ENCODE data around the gene RBM20.
"Not testable (repeated sequence)": the region's sequence is repeated elsewhere in the genome, so short reads cannot be mapped to it uniquely, and the experiment has no call there.

Gene RBM20

DNA sequence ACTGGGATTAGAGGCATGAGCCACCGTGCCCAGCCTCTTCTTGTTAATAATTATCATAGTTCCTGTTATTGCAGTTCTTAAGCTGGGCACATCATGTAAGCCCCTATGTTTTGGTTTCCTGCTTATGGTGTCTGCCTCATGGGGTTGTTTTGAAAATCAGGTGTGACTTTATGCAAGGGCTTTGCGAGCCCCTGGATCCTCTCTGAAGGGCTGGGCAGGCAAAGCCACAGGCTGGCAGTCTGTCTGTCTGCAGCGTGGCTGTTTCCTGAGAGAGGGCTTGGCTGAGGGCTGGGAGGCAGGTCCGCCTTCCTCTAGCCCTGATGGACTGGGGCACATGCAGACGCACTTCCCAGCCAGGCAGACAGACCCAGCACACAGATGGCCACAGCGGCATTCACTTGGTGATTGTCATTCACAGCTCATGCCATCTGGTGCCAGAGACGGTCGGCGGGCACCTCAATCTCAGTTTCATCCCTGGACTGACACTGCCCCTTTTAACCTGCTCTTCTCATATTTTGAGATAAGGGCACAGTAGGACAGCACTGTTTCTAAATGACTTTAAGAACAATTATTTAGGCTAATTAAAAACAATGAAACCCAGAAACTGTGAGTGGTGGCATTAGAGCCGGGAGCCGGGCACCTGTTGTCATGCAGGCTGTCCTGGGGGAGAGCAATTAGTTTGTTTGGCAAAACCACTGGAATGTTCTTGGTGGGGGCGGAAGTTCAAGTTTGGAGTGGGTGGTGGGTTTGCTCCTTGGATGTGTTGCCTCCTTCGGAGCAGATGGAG is 35.5 kb downstream of the RBM20 start:
- DNase-seq: no peak

DNA sequence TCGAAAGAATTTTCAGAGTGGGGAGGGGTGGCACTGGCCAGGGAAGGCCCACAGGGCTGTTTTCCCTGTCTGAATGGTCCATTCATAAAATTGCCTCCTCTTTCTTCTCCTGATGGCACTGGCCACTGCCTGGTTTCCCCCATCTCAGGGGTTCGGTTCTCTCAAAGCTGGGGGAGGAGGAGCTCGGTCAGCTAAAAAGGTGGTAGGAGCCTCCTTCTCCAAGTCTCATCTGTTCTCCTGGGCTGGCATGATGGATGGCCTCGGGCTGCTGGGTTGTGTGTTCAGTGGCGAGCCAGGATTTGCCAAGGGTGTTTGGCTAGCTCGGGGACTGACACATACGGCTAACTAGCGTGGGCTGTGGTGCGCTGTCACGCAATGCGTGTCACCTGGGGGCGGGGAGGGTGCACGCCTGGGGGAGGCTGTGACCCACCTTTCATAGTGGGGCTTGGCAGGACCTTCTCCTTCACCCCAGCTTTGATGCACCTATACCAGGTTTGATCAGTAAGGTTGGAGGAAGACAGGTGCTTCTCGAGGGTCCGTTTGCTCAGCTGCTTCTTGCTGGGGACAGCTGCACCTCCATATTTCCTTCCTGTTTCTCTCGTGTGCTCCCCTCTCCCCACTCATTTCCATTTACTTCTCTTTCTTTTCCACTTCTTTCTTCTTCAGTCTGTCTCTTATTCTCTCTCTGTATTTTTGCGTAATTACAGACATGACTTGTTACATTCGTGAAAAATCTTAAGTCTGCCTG is 36.3 kb downstream of the RBM20 start:
- DNase-seq: no peak

DNA sequence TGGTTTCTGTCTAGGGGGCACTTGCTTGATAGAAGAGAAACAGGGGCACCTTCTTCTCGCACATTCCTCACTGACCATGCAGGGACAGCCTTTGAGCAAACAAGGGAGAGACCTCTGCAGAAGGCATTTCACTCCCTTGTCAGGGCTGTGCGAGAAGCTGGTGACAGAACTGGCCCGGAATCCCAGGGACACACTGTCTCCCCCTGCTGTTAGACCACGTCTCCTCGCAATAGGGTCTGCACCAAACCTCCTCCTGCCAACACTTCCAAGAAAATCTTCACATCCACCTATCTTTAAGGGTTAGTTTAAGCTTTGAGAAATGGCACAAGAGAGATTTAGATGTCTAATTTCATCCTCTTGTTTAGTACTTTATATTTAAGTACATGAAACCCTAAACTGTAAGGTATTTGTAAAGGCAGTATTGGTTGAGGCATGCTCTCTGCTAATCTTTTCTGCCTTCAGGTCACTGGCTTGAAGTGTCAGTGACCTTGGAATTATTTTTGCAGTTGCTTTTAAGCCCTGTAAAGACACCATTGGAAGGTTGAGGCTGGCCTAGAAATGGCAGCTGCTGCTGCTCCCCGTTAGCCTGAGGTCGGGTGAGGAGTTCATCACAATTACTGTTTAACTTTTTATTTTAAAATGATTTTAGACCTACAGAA is 37.0 kb downstream of the RBM20 start:
- DNase-seq: no peak

DNA sequence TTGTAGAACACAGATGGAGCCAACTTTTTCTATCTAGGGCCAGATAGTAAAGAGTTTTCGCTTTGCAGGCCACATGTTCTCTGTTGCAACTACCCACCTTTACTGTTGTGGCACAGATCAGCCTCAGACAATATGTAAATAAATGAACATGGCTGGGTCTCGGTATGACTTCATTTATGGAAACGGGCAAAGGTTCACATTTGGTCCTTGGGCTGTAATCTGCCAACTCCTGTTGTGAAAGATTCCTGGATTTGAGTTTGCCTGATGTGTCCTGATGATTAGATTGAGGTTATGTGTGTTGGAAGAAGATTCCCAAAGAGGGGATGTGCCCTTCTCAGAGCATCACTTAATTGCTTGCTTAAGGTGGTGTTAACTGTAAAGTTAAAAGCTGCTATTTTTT is 38.2 kb downstream of the RBM20 start:
- no peak for DNase-seq

DNA sequence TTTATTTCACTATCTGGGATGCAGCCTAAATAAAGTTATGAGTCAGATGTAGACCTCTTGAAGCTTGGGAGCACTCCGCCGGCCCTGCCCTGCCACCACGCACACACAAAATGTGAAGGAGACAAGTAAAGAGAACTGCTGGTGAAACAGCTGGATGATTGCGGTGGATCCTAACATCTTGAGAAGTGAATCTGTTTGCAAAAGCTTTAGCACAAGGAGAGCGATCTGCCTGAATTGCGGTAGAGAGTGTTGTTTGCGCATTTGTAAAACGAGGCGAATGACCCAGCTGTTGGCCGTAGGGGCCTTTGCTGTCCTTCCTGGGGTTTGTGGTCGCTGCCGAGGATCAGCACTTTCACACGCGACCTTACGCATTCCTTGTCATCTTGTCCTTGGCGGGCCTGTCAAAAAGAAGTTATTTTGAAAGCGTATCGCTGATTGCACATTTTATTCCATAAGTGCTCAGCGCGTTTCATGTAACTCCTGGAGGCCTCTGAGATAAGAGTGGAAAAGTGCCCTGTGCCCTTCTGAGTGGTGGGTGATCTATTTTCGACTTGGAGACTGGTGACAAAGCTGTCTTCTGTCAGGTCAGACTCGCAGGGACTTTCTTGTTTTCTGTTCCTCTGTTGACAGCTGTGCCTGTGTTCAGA is 40.8 kb downstream of the RBM20 start:
- DNase-seq: no peak

DNA sequence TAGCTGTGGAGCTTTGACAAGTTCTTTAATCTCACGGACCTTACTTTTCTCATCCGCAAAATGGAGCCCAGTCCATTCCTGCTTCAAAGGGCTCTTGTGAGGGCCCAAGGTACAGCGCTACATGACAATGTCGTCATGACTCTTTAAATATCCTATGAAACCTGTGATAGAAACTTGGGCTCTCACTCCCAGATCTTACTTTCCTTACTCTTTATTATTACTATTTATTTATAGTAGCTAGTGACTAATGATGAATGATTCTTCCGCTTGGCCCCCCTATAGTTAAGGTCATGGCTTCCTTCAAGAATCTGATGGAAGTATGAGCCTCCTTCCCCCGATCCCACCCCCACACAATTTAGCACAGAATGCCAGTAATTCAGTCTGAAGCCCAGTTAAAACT is 41.9 kb downstream of the RBM20 start:
- DNase-seq: no peak

DNA sequence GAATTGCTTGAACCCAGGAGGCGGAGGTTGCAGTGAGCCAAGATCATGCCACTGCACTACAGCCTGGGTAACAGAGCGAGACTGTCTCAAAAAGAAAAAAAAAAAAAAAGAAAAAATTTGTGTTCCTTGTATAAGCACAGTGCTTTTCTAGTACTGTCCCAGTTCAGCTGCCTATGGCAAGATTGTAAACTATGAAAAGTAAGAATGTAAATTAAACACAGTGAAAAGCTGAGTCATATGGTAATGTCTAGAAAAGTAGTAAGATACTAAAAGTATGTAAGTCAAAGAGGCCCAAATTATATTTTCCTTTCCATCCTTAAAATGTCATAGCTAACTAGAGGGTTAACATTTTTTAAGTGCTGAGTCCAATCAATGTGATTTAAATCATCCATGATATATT is 42.8 kb downstream of the RBM20 start:
- no peak for DNase-seq

DNA sequence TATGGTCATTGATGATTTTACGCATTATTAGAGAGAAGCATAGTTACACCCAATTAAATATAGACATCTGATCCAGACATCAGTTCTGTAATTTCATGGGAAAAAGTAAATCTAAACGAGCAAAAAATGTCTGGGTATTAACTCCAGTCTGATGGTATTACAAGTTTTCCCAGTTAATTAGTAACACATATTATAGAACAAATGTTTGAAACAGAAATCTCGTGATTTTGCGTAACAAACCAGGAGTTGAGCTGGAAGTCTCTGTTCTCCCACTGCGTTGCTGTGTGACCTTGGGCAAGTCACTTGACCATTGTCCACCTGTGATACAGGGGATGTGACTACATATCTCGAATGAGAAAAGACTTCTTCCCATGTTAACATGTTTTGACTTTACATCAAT is 43.3 kb downstream of the RBM20 start:
- DNase-seq: no peak

DNA sequence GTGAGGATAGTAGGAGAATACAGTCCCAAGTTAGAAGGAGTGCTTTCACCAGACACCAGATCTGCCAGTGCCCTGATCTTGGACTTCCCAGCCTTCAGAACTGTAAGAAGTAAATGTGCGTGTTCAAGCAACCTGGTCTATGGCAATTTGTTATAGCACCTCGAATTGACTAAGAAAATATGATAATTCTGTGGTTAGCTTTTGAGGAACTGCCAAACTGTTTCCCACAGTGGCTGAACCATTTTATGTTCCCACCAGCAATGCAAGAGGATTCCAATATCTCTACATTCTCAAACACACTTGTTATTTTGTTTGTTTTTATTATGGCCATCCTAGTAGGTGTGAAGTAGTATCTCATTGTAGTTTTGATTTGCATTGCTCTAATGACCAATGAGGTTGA is 47.0 kb downstream of the RBM20 start:
- no peak for DNase-seq

DNA sequence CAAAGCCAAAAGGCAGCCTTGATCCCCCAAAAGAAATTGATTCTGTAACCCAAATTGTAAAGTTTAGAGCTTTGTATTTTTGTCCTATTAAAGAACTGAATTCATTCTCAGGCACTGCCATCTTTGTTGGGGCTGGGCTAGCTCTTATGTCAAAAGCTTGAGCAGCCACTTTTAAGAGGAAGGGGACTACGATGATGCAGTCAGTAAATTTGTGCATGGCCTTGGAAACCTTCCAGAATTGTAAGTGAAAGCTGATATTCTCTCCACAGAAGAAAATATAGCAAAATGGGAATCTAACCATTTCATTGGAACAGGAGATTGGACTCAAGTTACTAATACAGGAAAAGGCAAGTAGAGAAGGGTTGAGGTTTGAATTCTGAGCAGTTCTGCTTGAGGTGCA is 50.1 kb downstream of the RBM20 start:
- DNase-seq: no peak

DNA sequence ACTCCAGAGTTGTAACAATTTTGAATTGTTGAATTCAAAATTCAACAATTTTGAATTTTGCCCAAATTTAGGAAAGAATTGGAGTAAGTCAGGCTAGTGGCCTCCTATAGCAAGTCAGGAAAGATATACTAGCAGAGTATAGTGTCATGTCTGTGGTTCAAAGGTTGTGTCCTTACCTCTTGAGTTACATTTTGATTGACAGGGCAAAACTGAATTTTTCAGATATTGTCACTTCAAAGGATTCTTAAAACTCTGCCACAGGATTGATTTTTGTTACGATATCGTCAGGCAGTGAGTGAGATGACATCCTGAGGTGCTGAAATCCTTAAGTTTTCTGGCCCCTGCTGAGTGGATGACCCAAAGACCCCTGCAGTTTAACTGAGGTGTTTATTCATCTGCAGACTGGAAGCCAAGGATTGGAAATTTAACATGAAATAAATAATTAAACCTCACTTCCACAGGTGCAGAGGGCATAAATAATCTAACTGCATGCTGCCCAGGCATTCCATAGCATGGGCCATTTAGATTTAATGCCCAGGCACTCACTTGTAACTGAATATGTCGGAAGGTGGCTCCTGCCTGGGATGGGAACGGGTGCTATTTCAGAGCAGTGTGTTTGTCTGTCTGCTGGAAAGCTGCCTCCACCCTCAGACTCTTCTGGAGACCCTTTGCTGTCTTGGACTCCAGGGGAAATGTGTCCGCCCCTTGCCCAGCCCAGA is 50.8 kb downstream of the RBM20 start:
- no peak for DNase-seq

DNA sequence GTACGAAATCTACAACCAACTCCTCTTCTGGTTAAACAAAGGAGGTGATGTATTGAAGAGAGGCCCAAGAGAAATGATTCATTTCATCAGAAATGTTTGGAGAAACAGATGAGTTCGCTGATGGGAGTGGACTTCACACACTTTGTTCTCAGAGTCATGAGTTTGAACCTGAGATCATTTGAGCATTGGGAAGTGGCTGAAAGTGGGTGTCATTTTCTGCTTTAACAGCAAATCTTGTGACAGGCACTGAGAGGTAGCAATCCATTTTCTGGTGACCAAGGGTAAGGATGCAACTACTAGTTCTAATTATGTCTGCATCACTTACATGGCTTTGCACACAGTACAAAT is 51.4 kb downstream of the RBM20 start:
- DNase-seq: no peak

DNA sequence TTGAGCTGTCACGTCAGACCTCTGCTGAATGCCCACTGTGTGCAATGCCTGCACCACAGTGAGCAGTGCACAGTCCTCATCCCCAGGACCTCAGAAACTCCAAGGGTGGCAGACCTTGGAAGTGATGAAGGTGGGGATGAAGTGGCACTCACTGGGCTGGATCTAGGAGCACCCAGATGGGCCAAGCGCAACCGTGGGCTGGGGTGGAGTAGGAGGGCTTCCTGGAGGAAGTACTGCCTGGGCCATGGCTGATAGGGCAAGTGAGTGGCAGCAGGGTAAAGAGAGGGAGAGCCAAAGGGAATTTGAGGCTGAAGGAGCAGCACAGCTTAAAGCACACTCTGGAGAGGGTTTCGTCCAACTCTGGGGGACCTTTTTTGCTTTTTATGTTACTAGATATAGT is 52.3 kb downstream of the RBM20 start:
- no peak for DNase-seq

DNA sequence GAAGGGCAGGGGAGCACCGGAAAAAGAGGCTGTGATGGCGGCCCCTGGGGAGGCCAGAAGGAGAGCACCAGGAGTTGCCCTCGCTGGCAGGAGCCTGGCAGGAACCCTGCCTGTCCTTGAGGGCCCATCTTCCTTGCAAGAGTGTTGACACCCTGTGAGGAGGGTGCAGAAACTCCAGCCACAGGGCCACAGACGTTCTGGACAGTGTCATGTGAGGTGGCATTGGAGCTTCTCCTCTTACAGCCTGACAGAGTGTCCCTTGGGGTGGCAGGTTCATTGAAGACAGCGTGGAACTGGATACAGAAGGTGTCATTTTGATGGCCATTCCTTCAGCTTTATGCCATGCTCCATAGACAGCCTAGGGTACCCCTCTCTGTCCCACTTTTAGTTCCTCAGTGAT is 54.2 kb downstream of the RBM20 start:
- DNase-seq: no peak

DNA sequence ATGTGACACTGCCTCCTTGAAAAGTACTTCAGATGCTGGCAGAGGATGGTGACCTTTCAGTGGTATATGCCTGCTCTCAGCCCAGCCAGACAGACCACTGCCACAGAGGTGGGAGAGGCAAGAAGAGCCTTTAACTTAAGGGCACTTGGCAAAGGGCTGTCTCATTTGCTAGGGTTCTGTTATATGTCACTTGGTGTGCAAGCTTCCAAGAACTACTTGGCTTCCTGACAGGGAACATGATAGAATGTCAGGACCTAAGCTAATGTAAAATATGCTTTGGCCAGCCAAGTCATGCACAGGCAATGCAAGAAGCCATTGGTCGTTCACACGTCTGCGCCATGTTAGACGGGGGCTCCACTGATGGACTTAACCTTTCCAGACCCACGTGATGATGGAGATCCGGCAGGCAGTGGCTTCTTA is 54.7 kb downstream of the RBM20 start:
- DNase-seq: no peak

DNA sequence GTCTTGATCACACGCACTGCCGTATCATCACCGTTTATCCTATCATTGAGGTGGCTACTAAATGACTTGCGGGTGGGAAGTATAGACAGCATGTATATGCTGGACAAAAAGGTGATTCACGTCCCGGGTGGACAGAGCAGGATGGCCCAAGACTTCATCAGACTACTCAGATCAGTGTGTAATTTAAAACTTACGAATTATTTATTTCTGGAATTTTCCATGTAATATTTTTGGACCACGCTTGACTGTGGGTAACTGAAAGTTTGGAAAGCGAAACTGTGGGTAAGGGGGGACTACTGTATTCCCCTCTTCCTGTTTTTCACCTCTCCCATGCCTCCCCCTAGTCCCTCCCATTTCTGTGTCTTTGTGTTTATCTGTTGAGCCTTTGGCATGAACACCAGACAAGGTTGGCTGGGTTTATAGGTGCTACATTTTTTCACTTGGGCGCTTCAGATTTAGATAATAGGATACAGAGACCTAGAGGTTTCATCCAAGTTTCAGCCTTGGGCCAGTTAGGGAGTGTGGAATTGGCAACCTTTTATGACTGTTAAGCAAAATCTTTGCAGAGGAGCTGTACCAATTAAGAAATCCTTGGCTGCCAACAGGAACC is 55.8 kb downstream of the RBM20 start:
- DNase-seq: no peak

DNA sequence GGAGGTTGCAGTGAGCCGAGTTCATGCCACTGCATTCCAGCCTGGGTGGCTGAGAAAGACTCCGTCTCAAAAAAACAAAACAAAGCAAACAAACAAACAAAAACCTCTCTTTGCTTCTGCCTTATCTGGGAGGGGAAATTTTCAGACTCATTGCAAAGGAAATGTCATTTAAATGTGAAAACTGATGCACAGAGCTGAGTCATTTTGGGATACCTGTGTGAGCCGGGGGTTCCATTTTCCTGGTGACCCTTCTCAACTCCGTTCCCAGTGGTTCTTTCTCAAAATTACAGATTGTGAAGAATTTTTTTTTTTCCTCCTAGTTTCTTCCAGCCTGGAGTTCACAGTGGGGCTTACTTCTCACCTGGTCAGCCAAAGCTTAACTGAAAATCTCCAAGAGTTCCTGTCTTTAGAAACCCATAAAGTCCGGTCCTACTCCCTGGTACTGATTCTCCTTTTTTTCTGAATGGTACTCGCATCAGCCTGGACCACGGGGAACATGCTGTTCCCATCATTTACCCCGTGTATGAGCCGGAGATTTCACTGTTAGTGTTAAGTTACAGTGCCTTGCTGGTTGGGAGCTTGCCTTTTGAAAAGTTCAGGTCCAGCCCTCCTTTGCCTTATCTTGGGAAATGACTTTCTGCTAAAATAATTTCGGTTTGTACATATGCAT is 56.9 kb downstream of the RBM20 start:
- no peak for DNase-seq

DNA sequence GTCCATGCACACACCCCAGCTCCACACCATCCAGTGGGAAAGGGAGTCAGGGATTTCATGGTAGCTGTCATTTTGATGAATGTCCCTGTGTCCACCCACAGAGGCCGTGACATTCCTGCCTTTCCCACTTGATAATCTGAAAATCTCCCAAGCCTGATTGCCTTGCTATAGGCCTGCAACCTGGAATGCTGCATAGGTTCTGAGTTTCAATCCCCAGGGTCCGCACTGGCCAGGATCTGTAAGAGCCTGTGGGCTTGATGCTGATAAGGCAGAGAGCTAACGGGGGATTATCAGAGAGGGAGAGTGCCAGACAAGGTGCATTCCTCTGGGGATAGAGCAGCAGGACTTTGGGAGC is 57.5 kb downstream of the RBM20 start:
- no peak for DNase-seq

DNA sequence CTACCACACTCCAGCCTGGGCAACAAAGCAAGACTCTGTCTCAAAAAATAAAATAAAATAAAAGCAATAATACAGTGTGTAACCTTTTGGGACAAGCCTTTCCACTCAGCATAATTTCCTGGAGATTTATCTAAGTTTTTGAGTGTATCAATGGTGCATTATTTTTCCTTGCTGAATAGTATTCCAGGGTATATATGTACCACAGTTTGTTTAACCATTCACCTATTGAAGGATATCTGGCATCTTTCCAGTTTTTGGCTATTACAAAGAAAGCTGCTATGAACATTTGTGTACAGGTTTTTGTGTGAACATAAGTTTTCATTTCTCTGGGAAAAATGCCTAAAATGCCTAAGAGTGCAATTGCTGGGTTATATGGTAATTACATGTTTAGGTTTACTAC is 59.9 kb downstream of the RBM20 start:
- DNase-seq: no peak

DNA sequence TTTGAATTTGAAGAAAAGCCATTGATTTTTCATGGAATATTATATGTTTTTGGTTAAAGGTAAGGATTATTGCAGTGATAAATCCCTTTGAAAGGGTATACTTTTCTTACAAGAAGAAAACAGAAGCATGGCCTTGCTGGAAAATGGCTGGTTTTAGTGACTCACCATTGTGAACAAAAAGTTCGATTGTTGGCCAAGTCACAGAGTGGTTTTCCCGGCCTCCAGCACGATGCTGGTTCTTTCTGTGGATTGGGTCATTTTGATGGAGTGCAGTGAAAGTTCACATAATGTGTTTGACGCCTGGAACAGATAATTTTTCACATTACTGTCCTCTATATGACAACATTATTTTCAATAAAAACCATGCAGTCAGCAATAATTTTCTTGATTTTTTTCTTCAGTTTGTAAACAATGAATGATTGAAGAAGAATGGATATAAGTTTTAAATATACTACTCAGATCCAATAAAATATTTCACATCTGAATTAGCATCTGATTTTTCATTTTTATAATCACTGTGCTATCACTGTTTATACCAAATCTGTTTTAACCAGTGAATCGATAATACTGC is 60.9 kb downstream of the RBM20 start:
- DNase-seq: no peak

DNA sequence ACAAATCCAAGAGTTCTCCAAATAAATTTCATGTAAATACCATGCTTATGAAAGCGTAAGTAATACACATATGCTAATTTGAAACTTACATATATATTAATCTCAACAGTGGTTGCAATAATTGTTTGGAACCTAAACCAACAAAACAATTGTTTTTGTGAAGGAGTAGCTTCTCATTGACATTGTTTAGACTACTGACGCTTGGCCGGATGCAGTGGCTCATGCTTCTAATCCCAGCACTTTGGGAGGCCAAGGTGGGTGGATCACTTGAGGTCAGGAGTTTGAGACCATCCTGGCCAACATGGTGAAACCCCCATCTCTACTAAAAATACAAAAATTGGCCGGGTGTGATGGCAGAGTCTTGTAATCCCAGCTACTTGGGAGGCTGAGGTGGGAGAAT is 61.5 kb downstream of the RBM20 start:
- DNase-seq: not testable (repeated sequence)

DNA sequence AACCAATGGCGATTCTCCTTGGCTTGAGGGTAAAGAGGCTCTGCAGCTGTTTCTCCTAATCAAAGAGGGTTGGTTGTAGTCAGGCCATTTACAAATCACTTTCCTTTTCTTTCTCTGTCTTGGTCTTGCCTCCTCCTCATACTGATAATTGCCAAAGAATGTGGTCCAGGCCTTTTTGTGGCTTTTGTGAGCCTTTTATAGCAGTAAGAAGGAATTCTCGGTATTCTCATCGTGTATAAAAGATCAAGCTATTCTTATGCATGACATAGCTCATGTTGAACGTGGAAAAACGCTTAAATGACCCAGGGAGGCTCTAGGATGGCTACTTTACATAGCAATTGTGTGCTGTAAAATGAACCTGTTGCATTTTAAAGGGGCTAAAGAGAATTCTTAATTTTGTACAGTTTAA is 62.6 kb downstream of the RBM20 start:
- DNase-seq: no peak
